Fibroblast of peridontal ligament (primary cell): Measurements from ENCODE around the gene NELL2.
"Not testable (repeated sequence)": the region's sequence is repeated elsewhere in the genome, so short reads cannot be mapped to it uniquely, and the experiment has no call there.

Source experiments
- DNase-seq: peaks from one replicate; pipeline ENCODE4 v3.0.0-alpha.2; 2010; ENCODE audit errors: extremely low read depth

NELL2 gene

DNA sequence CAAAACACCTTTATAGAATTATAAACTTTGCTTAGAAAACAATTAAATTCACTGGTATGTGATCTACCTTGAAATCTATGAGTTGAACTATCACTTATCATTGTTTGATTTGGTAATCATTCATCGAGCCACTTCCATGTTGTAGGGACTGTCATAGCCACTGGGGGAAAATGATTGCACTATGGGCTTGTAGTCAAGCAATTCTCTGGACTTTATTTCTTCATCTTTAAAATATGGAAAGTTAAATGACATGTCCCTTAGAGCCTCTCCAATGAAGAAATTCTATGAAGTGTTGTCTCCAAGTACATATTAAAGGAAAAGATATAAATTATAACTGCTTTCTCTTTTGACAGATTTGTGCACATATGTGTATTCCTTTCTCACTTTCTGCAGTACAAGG is 97.3 kb downstream of the NELL2 start:
- DNase-seq: no peak

GRCh38 chr12:44777044-44777443 is 99.1 kb downstream of the NELL2 start:
- no peak for DNase-seq

DNA sequence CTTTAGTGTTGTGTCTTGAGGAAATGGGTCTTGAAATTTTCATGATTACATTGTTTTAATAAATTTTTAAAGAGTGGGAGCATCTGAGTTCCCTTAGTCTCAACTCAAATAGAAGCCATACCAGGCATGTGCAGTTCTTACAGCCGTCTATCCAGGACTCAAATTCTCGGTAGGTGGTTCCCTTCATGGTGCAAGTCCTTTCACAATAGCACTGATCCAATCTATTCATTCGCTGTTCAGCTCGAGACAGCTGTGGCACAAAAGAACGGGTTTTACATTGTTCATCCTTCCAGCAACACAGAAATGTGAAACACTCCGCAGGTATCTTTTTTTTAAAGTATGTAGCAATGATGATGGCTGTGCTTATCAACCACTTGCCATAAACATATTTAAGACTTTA is 100.2 kb downstream of the NELL2 start:
- DNase-seq: no peak

DNA sequence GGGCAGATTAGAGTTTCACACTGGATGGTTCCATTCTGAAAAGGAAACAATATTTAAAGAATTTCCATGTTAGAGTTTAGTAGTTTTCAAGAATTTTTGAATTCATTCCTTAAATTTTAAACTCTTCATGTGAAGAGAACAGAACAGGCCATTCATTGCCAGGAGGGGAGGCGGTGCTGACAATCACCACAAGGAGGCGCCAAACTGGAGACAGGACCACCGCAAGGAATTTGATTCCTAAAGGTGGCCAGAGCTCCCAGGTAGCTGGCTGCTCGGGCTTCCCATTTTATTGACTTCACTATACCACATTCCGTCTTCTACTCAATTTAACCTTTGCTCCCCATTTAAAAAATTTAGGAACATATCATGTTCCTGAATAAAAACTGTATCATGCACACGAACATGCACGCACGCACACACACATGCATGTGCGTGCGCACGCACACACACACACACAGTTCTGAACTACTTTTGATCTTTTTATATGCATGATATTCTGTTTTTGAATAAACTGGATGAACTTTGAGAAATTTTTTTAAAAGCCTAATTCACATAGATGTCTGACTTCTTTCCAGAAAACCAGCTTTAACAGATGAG is 101.2 kb downstream of the NELL2 start:
- no peak for DNase-seq

- no peak for DNase-seq
These were observed 104.6 kb downstream of the NELL2 start for GRCh38 chr12:44771485-44772021.

- no peak for DNase-seq
These were observed 110.3 kb downstream of the NELL2 start for GRCh38 chr12:44765796-44766195.

- no peak for DNase-seq
These were observed 113.1 kb downstream of the NELL2 start for GRCh38 chr12:44763021-44763420.

- no peak for DNase-seq
These were observed 116.8 kb downstream of the NELL2 start for GRCh38 chr12:44759289-44759688.

GRCh38 chr12:44750468-44750867 is 125.6 kb downstream of the NELL2 start:
- no peak for DNase-seq

GRCh38 chr12:44749566-44749965 is 126.5 kb downstream of the NELL2 start:
- DNase-seq: no peak

DNA sequence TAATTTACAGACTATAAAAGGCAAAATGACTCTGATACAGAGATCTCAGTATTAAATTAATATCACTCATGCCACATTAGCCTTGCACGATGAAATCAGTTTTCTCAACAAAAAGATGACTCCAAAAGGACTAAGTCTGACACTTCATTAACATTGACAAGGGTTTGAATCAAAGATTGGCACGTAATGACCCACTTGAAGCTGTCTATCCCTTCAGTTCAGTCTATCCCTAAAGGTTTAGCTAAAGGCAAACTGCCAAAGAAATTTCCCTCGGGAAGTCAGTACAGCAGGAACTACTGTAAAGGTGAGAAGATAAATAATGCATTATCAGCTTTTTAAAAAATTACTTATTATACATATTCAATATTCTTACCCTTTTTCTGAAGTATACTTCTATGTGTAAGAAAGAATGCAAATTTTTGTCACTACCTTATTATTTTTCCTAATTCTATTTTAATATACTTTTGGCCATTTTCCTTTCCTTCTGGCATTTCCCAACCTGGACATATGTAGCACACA is 127.1 kb downstream of the NELL2 start:
- DNase-seq: no peak

DNA sequence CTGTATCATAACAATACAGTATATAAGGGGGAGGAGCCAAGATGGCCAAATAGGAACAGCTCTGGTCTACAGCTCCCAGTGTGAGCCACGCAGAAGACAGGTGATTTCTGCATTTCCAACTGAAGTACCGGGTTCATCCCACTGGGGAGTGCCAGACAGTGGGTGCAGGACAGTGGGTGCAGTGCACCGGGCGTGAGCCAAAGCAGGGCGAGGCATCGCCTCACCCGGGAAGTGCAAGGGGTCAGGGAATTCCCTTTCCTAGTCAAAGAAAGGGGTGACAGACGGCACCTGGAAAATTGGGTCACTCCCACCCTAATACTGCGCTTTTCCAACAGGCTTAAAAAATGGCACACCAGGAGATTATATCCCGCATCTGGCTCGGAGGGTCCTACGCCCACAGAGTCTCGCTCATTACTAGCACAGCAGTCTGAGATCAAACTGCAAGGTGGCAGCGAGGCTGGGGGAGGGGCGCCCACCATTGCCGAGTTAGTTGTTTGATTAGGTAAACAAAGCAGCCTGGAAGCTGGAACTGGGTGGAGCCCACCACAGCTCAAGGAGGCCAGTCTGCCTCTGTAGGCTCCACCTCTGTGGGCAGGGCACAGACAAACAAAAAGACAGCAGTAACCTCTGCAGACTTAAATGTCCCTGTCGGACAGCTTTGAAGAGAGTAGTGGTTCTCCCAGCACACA is 134.7 kb downstream of the NELL2 start:
- DNase-seq: not testable (repeated sequence)

DNA sequence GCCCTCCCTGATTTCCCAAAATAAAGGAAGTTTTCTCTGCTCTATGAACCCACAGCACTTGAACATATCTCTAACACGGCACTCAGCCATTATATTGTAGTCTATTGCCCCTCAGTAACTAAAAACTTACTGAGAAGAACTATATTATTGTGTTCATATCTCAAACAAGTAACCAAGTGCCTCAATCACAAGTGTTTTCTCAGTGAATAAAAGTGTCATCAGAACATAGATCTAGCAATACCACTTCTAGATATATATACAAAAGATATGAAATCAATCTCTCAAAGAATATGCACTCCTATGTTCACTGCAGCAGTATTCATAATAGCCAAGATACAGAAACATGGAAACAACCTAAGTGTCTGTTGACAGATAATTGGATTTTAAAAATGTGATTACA is 138.1 kb downstream of the NELL2 start:
- DNase-seq: no peak

GRCh38 chr12:44728566-44728965 is 147.5 kb downstream of the NELL2 start:
- no peak for DNase-seq

DNA sequence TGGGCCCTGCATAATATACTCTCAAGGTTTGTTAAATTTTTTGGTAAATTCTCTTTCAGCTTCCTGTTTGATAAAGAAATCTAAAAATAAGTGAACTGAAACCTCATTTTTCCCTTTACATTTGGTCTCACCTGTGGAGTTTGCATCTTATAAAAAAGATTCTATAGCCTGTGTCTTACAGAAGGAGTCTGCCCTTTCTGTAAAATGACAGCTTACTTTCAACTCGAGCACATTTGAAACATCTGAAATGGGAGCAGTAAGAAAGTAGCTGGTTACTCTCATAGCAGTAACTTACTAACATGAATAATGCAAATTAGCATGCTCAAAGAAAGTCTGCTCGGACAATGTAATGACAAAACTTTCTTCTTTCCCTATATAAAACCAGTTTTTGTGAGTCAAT is 155.8 kb downstream of the NELL2 start:
- DNase-seq: no peak

DNA sequence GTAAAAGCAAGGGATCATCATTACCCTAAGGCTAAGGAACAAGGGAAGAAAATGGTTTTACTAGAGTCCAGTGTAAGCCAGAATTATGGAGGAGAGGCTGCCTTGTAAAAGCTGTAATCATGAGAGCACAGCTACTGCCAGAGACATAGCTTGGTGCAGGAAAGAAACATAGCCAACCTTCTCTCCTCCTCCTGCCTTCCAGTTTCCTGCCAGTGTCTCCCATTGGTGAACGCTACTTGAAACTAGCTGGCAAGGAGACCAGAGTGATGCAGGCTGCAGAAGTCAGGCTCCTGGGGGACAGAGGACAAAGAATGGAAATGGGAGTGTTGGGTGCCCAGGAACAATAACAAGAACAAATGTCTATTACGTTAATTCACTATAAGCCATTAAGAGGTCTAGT is 158.5 kb downstream of the NELL2 start:
- no peak for DNase-seq

DNA sequence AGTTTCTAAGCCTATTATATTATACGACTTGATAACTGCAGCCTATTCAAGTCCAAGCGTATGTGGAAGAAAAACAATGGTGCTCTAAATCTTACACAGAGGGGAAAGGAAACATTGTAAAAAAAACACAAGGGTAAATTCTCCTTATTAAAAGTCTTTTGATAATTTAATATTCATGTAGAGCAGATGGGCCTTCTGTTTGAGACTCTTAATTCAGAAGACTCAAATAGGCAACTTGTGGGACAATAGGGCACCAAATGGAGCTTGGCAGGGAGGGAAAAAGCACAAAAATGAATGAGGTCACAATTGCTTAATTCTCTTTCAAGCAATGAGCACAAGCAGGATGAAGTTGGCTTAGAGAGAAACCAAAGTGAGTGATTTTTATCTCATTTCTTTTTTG is 159.4 kb downstream of the NELL2 start:
- DNase-seq: no peak

- no peak for DNase-seq
These were observed 164.4 kb downstream of the NELL2 start for GRCh38 chr12:44711736-44712135.

GRCh38 chr12:44709166-44709565 is 166.9 kb downstream of the NELL2 start:
- no peak for DNase-seq

GRCh38 chr12:44708218-44708617 is 167.9 kb downstream of the NELL2 start:
- no peak for DNase-seq

GRCh38 chr12:44703182-44703910 is 172.8 kb downstream of the NELL2 start:
- no peak for DNase-seq

- no peak for DNase-seq
These were observed 178.6 kb downstream of the NELL2 start for GRCh38 chr12:44697511-44697910.

GRCh38 chr12:44696542-44696941 is 179.6 kb downstream of the NELL2 start:
- DNase-seq: no peak
